Body of pancreas (tissue), 4 donors: ENCODE measurements around the gene PIK3R5.

Experiments used
- POLR2A ChIP-seq, 3 donors: fragments of 450-650 bp; IDR thresholded peaks; one replicate each; pipeline ENCODE4 v1.6.1; 2016; ENCODE audit warnings: antibody characterized with exemption in 3 of 3, mild to moderate bottlenecking in 2 of 3
- TF ChIP-seq, protein P1 (sequence below), 7 experiments: fragments of 450-650 bp in 4 of 7; fragments of 200-600 bp in 3 of 7; sonication (generic) in 3 of 7; IDR thresholded peaks; one replicate each; pipeline ENCODE4 v1.5.1; 2016 to 2019; ENCODE audit warnings: antibody characterized with exemption in 7 of 7

DNA sequence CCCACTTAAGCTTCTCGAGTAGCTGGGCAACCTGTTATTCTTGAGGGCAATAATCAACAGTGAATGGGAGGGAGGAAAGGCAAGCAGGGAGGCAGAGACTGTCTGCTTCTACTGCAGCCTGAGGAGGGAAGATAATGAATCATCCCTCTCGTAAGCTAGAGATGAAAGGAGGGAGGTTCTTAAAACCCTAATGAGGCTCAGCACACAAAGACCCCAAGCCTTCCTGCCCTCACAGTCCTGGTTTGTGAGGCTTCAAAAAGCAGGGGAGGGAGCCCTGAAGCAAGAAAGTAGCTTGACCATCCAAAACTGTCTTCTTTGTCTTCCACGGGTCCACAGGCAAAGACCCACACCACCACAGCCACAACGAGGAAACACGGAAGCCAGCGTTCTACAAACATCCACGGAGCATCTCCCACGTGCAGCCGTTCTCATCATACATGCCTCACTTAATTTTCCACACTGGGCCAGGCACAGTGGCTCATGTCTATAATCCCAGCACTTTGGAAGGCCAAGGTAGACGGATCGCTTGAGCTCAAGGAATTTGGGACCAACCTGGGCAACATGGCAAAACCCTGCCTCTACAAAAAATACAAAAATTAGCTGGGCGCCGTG lies 1.8 kb downstream of the PIK3R5 start:
- TF ChIP-seq, protein P1, sequence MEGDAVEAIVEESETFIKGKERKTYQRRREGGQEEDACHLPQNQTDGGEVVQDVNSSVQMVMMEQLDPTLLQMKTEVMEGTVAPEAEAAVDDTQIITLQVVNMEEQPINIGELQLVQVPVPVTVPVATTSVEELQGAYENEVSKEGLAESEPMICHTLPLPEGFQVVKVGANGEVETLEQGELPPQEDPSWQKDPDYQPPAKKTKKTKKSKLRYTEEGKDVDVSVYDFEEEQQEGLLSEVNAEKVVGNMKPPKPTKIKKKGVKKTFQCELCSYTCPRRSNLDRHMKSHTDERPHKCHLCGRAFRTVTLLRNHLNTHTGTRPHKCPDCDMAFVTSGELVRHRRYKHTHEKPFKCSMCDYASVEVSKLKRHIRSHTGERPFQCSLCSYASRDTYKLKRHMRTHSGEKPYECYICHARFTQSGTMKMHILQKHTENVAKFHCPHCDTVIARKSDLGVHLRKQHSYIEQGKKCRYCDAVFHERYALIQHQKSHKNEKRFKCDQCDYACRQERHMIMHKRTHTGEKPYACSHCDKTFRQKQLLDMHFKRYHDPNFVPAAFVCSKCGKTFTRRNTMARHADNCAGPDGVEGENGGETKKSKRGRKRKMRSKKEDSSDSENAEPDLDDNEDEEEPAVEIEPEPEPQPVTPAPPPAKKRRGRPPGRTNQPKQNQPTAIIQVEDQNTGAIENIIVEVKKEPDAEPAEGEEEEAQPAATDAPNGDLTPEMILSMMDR (IDR thresholded peaks at IDR 0.05): no peak
- TF ChIP-seq POLR2A (IDR thresholded peaks at IDR 0.05): no peak
